HCT116 (cell line): ENCODE data around the gene IFT74. TPM values are rescaled to one million over a fixed set of nuclear protein-coding genes. Genes with fewer than 3 reads are reported as not detected.

Experiments used
- ATAC-seq: fragments of 200-7000 bp; cut with Tn5 transposase; 2 replicates; pipeline ENCODE4 v1.9.1; 2020; ENCODE audit warnings: mild to moderate bottlenecking, moderate library complexity
- BruUV-seq: library from RNA; stranded (reverse); fragments of 400-500 nt; replicated peaks from 2 replicates; lab custom pipeline; 2021; lab: Mats Ljungman, UMichigan
- CTCF ChIA-PET: fragments of 300-600 bp; sonication (Branson Sonifier 250); formaldehyde crosslinking; loops from one replicate; lab custom pipeline; 2021; ENCODE audit warnings: antibody characterized with exemption; lab: Charles Lee
- POLR2A ChIA-PET: fragments of 300-600, 350-600 bp; sonication (Branson Sonifier 250); formaldehyde crosslinking; loops from one replicate; lab custom pipeline; 2021; ENCODE audit warnings: antibody characterized with exemption; lab: Charles Lee
- RAD21 ChIA-PET, 2 experiments: fragments of 300-600 bp; sonication (Branson Sonifier 250); formaldehyde crosslinking; loops; one replicate each; lab custom pipeline; 2023; ENCODE audit warnings: low total read pairs in 2 of 2; ENCODE audit not compliant: uncharacterized antibody in 2 of 2, unreplicated experiment in 2 of 2, low non-redundant PET in 1 of 2; lab: Charles Lee
- DNase-seq: peaks from one replicate; pipeline ENCODE4 v3.0.0-alpha.2; 2010; ENCODE audit warnings: low read depth, low spot score
- H2AFZ ChIP-seq: fragments of 200-600 bp; shearing (Covaris generic), sonication (generic); 2 replicates; pipeline ENCODE4 v1.6.1; 2017; ENCODE audit warnings: low read depth, mixed run types, mixed read lengths, antibody characterized with exemption, low read length; ENCODE audit not compliant: poor library complexity, severe bottlenecking
- H3K27ac ChIP-seq: 2 replicates; pipeline ENCODE4 v1.5.1; 2012; ENCODE audit warnings: low read depth, low read length
- H3K27me3 ChIP-seq: fragments of 200-600 bp; sonication (generic); 2 replicates; pipeline ENCODE4 v1.6.1; 2016; ENCODE audit warnings: mixed run types, low read length, mixed read lengths; ENCODE audit not compliant: insufficient read depth
- H3K36me3 ChIP-seq, 2 experiments: fragments of 200-500 bp in 1 of 2; fragments of 200-600 bp in 1 of 2; sonication (Bioruptor generic) in 1 of 2; sonication (generic) in 1 of 2; 2 replicates each; pipeline versions ENCODE4 v1.5.1 to v1.6.1; 2014 to 2016; ENCODE audit warnings: low read length in 2 of 2, inconsistent platforms in 1 of 2, mixed read lengths in 1 of 2, mixed run types in 1 of 2; ENCODE audit not compliant: insufficient read depth in 2 of 2, control insufficient read depth in 1 of 2
- H3K4me1 ChIP-seq, 2 experiments: fragments of 200-600 bp in 1 of 2; sonication (generic) in 1 of 2; 2 replicates each; pipeline versions ENCODE4 v1.5.1 to v1.6.1; 2012 to 2017; ENCODE audit warnings: low read length in 2 of 2, inconsistent platforms in 1 of 2, mild to moderate bottlenecking in 1 of 2, mixed read lengths in 1 of 2, mixed run types in 1 of 2, moderate library complexity in 1 of 2; ENCODE audit not compliant: insufficient read depth in 2 of 2, control insufficient read depth in 1 of 2
- H3K4me2 ChIP-seq: fragments of 200-600 bp; sonication (generic); 2 replicates; pipeline ENCODE4 v1.6.1; 2017; ENCODE audit warnings: mixed run types, low read length, mixed read lengths
- H3K4me3 ChIP-seq, 2 experiments: fragments of 200-600 bp in 1 of 2; sonication (generic) in 1 of 2; replicated peaks in 1 of 2; 2 replicates each; pipeline ENCODE4 v1.5.1; 2011 to 2016; ENCODE audit warnings: low read length in 2 of 2, control low read depth in 1 of 2, low read depth in 1 of 2, mild to moderate bottlenecking in 1 of 2, mixed read lengths in 1 of 2, mixed run types in 1 of 2
- H3K79me2 ChIP-seq: fragments of 200-600 bp; sonication (generic); 2 replicates; pipeline ENCODE4 v1.6.1; 2017; ENCODE audit warnings: mild to moderate bottlenecking, mixed run types, low read length, moderate library complexity, mixed read lengths; ENCODE audit not compliant: insufficient read depth
- H3K9ac ChIP-seq: fragments of 200-600 bp; sonication (generic); 2 replicates; pipeline ENCODE4 v1.6.1; 2016; ENCODE audit warnings: low read length, mixed read lengths
- H3K9me2 ChIP-seq: fragments of 200-600 bp; sonication (generic), shearing (Covaris generic); 2 replicates; pipeline ENCODE4 v1.6.1; 2017; ENCODE audit warnings: mixed run types, mild to moderate bottlenecking, moderate library complexity; ENCODE audit not compliant: insufficient read depth
- H3K9me3 ChIP-seq, 2 experiments: fragments of 200-500 bp in 1 of 2; fragments of 200-600 bp in 1 of 2; sonication (Bioruptor generic) in 1 of 2; sonication (generic) in 1 of 2; 2 replicates each; pipeline ENCODE4 v1.6.1; 2014 to 2017; ENCODE audit warnings: low read length in 2 of 2, mixed read lengths in 2 of 2, inconsistent platforms in 1 of 2, low read depth in 1 of 2, mild to moderate bottlenecking in 1 of 2, mixed run types in 1 of 2, moderate library complexity in 1 of 2; ENCODE audit not compliant: control insufficient read depth in 1 of 2, insufficient read depth in 1 of 2
- H4K20me1 ChIP-seq: fragments of 200-600 bp; sonication (generic), shearing (Covaris generic); 2 replicates; pipeline ENCODE4 v1.6.1; 2017; ENCODE audit warnings: mixed run types, mild to moderate bottlenecking, moderate library complexity; ENCODE audit not compliant: insufficient read depth
- ATF3 ChIP-seq: IDR thresholded peaks from 2 replicates; pipeline ENCODE4 v1.6.1; 2012
- EZH2 ChIP-seq: fragments of 200-600 bp; sonication (generic); IDR thresholded peaks from 2 replicates; pipeline ENCODE4 v1.6.1; 2017; ENCODE audit warnings: antibody characterized with exemption, mixed run types
- EZH2phosphoT487 ChIP-seq: fragments of 200-600 bp; IDR thresholded peaks from 2 replicates; pipeline ENCODE4 v1.6.1; 2018; ENCODE audit warnings: antibody characterized with exemption, borderline replicate concordance
- FOSL1 ChIP-seq: IDR thresholded peaks from 2 replicates; pipeline ENCODE4 v1.6.1; 2012; ENCODE audit warnings: low read depth
- POLR2AphosphoS5 ChIP-seq: IDR thresholded peaks from 2 replicates; pipeline ENCODE4 v1.6.1; 2011; ENCODE audit warnings: mild to moderate bottlenecking, low read depth, low read length, moderate library complexity
- SIN3A ChIP-seq: IDR thresholded peaks from 2 replicates; pipeline ENCODE4 v1.6.1; 2012; ENCODE audit warnings: low read depth
- SP1 ChIP-seq: IDR thresholded peaks from 2 replicates; pipeline ENCODE4 v1.6.1; 2012; ENCODE audit warnings: low read depth
- SRF ChIP-seq: IDR thresholded peaks from 2 replicates; pipeline ENCODE4 v1.6.1; 2012; ENCODE audit warnings: low read depth
- TCF7L2 ChIP-seq: IDR thresholded peaks from 2 replicates; pipeline ENCODE4 v1.7.0; 2011; ENCODE audit warnings: borderline replicate concordance, inconsistent platforms; ENCODE audit not compliant: insufficient read depth, insufficient read length; ENCODE audit errors: extremely low read depth
- YY1 ChIP-seq: IDR thresholded peaks from 2 replicates; pipeline ENCODE4 v1.6.1; 2011; ENCODE audit warnings: low read length, low read depth, moderate library complexity, mild to moderate bottlenecking; ENCODE audit not compliant: insufficient replicate concordance; ENCODE audit errors: extremely low read depth
- ZNF274 ChIP-seq: fragments of 200-500 bp; sonication (Bioruptor generic); IDR thresholded peaks from 2 replicates; pipeline ENCODE4 v1.6.1; 2014; ENCODE audit warnings: mild to moderate bottlenecking, low read depth, low read length, inconsistent platforms
- intact Hi-C: fragments of 100-400 bp; cut with micrococcal nuclease; formaldehyde crosslinking; loops from 2 replicates; pipeline ENCODE4 v1.10.0; 2022
- total RNA-seq: library from RNA; stranded (reverse); gene quantifications from one replicate; pipeline ENCODE4 v1.2.1, GENCODE V29; 2021; ENCODE audit not compliant: unreplicated experiment
- TF ChIP-seq, protein P1 (sequence below): IDR thresholded peaks from 2 replicates; pipeline ENCODE4 v1.6.1; 2012
- TF ChIP-seq, protein P2 (sequence below), 3 experiments: fragments of 200-600 bp in 1 of 3; sonication (generic) in 1 of 3; IDR thresholded peaks in 2 of 3; conservative IDR thresholded peaks in 1 of 3; 2 replicates each; pipeline ENCODE4 v1.5.1; 2012 to 2017; ENCODE audit warnings: low read depth in 2 of 3, low read length in 2 of 3, antibody characterized with exemption in 1 of 3, borderline replicate concordance in 1 of 3, control low read depth in 1 of 3, mild to moderate bottlenecking in 1 of 3, mixed read lengths in 1 of 3, mixed run types in 1 of 3, moderate library complexity in 1 of 3; ENCODE audit not compliant: insufficient read depth in 1 of 3

IFT74 gene
- total RNA-seq, 1 experiment from 2014 or later = 18.2 TPM

GRCh38 chr9:26995810-26996209 is 39.6 kb downstream of the IFT74 start:
- intact Hi-C loops = no loop called here
- no peak for DNase-seq
- no peak for TF ChIP-seq ATF3
- TF ChIP-seq FOSL1 = no peak
- TF ChIP-seq SIN3A = no peak
- TF ChIP-seq, protein P1, sequence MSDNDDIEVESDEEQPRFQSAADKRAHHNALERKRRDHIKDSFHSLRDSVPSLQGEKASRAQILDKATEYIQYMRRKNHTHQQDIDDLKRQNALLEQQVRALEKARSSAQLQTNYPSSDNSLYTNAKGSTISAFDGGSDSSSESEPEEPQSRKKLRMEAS = no peak
- no peak for TF ChIP-seq ZNF274
- no peak for TF ChIP-seq EZH2phosphoT487
- no peak for TF ChIP-seq TCF7L2
- no peak for TF ChIP-seq SRF
- no peak for TF ChIP-seq SP1
- TF ChIP-seq, all 23 proteins: peak for 0
- Histone ChIP-seq H2AFZ (no peak overlapping the region), H3K9ac (no peak overlapping the region), H3K4me2 (no peak overlapping the region), H3K27me3 (no peaks in the 10 kb centered on the region), H3K9me3 (no peaks in the 10 kb centered on the region), H3K79me2 (no peaks in the 10 kb centered on the region), H4K20me1 (no peaks in the 10 kb centered on the region), H3K4me3 (no peak overlapping the region), H3K4me1 (no peaks in the 10 kb centered on the region), H3K27ac (no peak overlapping the region), H3K36me3 (peaks cover 0 to 5% of the 10 kb centered on the region in 2 experiments; a peak in 2 of 4 replicates), H3K9me2 (no peaks in the 10 kb centered on the region)
- ChIA-PET RAD21 (no interaction called here), POLR2A (no interaction called here), CTCF (no interaction called here)
- ATAC-seq = no peak
- BruUV-seq = no TSS peak

- intact Hi-C loops = no loop called here
- Histone ChIP-seq H3K4me3 (no peak overlapping the region), H3K36me3 (no peaks in the 10 kb centered on the region), H3K9ac (no peak overlapping the region), H3K4me2 (no peak overlapping the region), H3K27me3 (no peaks in the 10 kb centered on the region), H3K79me2 (no peaks in the 10 kb centered on the region), H2AFZ (no peak overlapping the region), H3K9me2 (no peaks in the 10 kb centered on the region), H3K27ac (no peak overlapping the region), H4K20me1 (no peaks in the 10 kb centered on the region), H3K4me1 (no peaks in the 10 kb centered on the region), H3K9me3 (no peaks in the 10 kb centered on the region)
- DNase-seq (no peak), ATAC-seq (no peak)
- CTCF ChIA-PET = no interaction called here
- no TSS peak for BruUV-seq
- TF ChIP-seq YY1 (no peak), EZH2 (no peak), POLR2AphosphoS5 (no peak)
- TF ChIP-seq, protein P2, sequence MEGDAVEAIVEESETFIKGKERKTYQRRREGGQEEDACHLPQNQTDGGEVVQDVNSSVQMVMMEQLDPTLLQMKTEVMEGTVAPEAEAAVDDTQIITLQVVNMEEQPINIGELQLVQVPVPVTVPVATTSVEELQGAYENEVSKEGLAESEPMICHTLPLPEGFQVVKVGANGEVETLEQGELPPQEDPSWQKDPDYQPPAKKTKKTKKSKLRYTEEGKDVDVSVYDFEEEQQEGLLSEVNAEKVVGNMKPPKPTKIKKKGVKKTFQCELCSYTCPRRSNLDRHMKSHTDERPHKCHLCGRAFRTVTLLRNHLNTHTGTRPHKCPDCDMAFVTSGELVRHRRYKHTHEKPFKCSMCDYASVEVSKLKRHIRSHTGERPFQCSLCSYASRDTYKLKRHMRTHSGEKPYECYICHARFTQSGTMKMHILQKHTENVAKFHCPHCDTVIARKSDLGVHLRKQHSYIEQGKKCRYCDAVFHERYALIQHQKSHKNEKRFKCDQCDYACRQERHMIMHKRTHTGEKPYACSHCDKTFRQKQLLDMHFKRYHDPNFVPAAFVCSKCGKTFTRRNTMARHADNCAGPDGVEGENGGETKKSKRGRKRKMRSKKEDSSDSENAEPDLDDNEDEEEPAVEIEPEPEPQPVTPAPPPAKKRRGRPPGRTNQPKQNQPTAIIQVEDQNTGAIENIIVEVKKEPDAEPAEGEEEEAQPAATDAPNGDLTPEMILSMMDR (IDR thresholded peaks at IDR 0.05 in 2 of 3, conservative IDR thresholded peaks at IDR 0.05 in 1 of 3; ENCODE audit: borderline replicate concordance in 1 of 3, insufficient read depth in 1 of 3, low read depth in 2 of 3, low read length in 2 of 3) = no peak
- TF ChIP-seq, protein P1 = no peak
- POLR2A ChIA-PET = no interaction called here
- RAD21 ChIA-PET = no interaction called here
Measured at GRCh38 chr9:27003426-27004077, 47.3 kb downstream of the IFT74 start.
